ENCODE measurements around the gene PIGX.
"Not testable (repeated sequence)": the region's sequence is repeated elsewhere in the genome, so short reads cannot be mapped to it uniquely, and the experiment has no call there.

The PIGX gene

DNA sequence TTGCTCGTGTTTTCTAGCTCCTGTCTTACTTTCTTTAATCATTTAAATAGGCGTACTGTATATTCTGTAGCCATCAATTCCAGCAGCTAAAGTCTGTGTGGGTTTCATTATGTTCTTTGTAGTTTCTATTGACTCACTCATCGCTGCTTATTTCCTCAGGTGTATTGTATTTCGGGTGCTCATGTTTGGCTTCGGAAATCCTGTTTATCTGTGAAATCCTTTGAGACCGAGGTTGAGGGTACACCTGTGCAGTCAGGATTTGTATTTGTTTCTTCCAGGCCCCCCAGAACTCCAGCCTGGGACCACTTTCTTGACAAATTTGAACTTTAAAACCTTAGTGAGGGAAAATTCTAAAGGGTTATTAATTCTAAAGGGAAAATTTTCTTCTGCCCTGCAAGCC, 25.5 kb downstream of the PIGX start:
- no peak for DNase-seq (ENCODE audit: low read depth)
- no peak overlapping the region for H3K4me3 ChIP-seq (ENCODE audit: control insufficient read depth, low read depth, low read length)
- TF ChIP-seq, protein P1, sequence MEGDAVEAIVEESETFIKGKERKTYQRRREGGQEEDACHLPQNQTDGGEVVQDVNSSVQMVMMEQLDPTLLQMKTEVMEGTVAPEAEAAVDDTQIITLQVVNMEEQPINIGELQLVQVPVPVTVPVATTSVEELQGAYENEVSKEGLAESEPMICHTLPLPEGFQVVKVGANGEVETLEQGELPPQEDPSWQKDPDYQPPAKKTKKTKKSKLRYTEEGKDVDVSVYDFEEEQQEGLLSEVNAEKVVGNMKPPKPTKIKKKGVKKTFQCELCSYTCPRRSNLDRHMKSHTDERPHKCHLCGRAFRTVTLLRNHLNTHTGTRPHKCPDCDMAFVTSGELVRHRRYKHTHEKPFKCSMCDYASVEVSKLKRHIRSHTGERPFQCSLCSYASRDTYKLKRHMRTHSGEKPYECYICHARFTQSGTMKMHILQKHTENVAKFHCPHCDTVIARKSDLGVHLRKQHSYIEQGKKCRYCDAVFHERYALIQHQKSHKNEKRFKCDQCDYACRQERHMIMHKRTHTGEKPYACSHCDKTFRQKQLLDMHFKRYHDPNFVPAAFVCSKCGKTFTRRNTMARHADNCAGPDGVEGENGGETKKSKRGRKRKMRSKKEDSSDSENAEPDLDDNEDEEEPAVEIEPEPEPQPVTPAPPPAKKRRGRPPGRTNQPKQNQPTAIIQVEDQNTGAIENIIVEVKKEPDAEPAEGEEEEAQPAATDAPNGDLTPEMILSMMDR (IDR thresholded peaks at IDR 0.05; ENCODE audit: control insufficient read depth, insufficient read depth, low read depth, low read length, missing control alignments): no peak

DNA sequence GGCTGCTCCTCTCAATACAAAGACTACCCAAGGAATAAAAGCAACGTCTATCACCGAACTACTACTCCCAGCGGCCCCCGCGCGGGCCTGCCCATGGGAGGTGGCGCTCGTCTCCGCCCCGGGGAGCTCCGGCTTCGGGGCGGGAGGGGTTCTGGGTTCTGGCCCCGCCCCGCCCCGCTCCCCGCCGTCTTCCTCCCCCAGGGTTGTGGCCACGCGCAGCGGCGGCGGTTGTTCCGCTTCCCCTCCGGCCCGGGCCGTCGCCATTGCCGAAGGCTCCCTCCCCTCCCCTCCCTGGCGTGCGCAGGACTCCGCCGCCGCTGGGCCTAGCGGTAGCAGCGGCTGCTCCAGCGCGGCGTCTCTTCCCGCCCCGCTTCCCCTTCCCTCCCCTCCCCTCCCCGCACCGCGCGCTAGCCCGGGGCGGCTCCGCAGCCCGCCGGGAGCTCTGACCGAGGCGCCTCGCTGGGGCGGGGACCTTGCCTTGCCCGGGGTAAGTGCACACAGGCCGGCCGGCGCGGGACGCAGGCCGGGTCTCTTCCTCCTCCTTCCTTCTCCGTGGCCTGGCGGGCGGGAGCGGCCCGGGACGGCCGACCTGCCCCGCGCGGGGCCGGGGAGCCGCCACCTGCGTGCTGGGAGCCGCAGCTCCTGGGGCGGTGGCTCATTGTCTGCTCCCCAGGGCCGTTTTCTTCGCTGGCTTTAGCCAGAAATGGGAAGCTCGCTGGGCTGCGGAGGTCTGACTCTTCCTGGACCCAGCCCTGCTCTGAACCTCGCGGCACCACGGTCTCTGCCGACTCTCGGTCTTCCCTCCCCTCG, 27.7 kb downstream of the PIGX start, which contains the start of gene PAK2:
Gene PAK2, plus strand, starts transcription at position 187 of the 810 bp plus-strand sequence. CDS start 42,790 bp downstream, outside the sequence.
- TF ChIP-seq, protein P1 (IDR thresholded peaks at IDR 0.05; ENCODE audit: control insufficient read depth, insufficient read depth, low read depth, low read length, missing control alignments): no peak
- H3K4me3 ChIP-seq (ENCODE audit: control insufficient read depth, low read depth, low read length): peak within 1 kb of the TSS; percentile 72
- no peak for DNase-seq (ENCODE audit: low read depth)

DNA sequence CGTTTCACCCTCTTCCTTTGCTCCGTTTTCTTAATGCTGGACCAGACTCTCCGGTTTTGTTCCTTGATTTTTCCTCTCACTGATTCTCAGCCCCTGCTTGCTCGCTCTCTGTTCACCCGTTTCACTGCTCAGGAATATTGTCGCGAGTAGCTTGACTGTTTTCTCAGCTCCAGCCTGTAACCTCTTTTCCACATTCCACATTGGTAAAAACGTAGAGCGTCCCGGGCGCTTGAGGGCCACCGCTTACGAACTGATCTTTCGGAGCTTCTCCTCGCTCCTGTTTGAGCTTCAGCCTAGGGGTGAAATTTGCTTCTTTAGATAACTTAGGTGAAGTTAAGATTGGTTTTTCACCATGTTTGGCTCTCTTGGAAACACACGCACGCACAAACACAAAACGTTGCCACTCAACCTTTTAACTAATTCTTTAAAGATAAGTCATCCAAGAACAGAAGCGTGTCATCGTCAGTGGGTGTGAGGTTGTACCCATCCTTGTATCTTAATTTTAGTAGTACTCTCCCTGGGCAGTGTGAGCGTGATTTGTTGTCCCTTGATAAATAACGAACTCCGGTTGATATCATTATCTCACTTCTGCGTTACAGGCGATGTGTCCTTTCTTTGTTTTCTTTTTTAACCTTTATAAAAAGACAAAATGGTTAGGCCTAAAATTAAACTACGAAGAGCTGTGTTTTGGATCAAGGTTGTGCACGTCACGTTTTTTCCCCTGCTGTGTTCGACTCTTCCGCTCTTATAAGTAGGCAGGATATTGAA, 28.5 kb downstream of the PIGX start:
- peak overlapping the region; percentile 72 for H3K4me3 ChIP-seq (ENCODE audit: control insufficient read depth, low read depth, low read length)
- no peak for DNase-seq (ENCODE audit: low read depth)
- TF ChIP-seq, protein P1 (IDR thresholded peaks at IDR 0.05; ENCODE audit: control insufficient read depth, insufficient read depth, low read depth, low read length, missing control alignments): no peak

DNA sequence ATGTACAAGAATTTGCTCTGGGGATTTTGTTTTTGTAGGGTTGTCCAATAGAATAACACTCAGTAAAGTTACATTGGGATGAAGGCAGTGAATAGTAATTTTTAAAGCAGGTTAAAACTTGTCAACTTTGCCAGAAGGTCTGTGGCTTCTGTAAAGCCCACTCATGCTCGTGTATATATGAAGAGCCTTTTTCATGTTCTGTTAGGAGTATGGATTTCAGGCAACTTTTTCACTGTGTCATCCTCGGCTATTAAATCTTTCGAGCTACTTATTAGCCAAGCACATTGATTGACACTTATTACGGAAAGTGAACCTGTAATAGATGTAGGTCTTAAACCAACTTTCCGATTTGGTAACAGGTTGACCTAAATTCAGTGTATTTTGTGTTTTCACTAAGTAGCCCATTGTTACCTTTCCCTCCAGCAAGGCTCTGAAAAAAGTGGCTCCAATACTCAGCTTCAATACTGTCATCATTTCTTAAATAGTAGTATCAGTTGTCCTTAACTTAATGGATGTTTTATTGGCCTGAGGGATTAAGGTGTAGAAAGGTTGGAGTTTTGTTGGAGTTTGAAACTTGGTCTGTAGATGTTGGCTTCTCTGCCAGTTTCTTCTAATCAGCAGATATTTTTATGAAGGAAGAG, 29.2 kb downstream of the PIGX start:
- no peak for DNase-seq (ENCODE audit: low read depth)
- H3K4me3 ChIP-seq (ENCODE audit: control insufficient read depth, low read depth, low read length): peak overlapping the region; percentile 72
- TF ChIP-seq, protein P1 (IDR thresholded peaks at IDR 0.05; ENCODE audit: control insufficient read depth, insufficient read depth, low read depth, low read length, missing control alignments): no peak

DNA sequence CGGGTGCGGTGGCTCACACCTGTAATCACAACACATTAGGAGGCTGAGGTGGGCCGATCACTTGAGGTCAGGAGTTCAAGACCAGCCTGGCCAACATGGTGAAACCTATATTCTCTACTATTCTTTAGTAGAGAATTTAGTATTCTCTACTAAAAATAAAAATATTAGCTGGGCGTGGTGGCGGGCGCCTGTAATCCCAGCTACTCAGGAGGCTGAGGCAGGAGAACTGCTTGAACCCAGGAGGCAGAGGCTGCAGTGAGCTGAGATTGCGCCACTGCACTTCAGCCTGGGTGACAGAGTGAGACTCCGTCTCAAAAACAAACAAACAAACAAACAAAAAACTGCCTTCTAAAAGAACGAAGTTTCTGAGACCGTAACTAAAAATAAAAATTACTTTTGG, 31.4 kb downstream of the PIGX start:
- H3K4me3 ChIP-seq (ENCODE audit: control insufficient read depth, low read depth, low read length); DNase-seq (ENCODE audit: low read depth): not testable (repeated sequence)

DNA sequence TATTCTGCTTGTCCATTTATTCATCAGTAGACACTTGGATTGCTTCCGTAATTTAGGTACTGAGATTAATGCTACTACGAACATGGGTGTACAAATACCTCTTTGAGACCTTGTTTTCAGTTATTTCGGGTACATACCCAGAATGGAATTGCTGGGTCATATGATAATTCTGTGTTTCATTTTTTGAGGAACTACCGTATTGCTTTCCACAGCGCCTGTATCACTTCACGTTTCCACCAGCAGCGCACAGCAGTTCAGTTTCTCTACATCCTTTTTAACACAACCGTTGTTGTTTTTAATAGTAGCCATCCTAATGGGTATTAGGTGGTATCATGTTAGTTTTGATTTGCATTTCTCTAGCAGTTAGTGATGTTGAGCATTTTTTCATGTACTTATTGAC, 36.9 kb downstream of the PIGX start:
- H3K4me3 ChIP-seq (ENCODE audit: control insufficient read depth, low read depth, low read length): no peak overlapping the region
- TF ChIP-seq, protein P1 (IDR thresholded peaks at IDR 0.05; ENCODE audit: control insufficient read depth, insufficient read depth, low read depth, low read length, missing control alignments): no peak
- no peak for DNase-seq (ENCODE audit: low read depth)
